Ramos (cell line): Measurements from ENCODE around the gene TRIM29.

Experiments
- in situ Hi-C: fragments of 300-500 bp; cut with MboI; formaldehyde crosslinking; loops from one replicate; pipeline ENCODE4 v1.14.3; 2022; ENCODE audit warnings: low sequenced_read_pairs; ENCODE audit not compliant: unreplicated experiment

TRIM29 gene

DNA sequence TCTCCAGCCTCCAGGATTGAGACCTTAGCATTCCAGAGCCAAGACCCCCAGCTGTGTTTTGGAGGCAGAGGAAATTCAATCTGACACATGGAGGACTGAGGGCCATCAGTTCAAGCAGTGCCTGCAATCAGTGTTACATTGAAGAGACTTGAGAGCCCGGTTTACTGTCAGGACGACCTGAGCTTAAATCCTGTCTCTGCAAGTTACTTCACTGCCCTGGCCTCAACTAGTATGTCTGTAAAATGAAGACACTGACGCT, 35.1 kb downstream of the TRIM29 start:
- in situ Hi-C loops = loop anchor here (10.0 kb wide), 1 partner anchor 468 kb away; no protein-coding TSS in a partner anchor

DNA sequence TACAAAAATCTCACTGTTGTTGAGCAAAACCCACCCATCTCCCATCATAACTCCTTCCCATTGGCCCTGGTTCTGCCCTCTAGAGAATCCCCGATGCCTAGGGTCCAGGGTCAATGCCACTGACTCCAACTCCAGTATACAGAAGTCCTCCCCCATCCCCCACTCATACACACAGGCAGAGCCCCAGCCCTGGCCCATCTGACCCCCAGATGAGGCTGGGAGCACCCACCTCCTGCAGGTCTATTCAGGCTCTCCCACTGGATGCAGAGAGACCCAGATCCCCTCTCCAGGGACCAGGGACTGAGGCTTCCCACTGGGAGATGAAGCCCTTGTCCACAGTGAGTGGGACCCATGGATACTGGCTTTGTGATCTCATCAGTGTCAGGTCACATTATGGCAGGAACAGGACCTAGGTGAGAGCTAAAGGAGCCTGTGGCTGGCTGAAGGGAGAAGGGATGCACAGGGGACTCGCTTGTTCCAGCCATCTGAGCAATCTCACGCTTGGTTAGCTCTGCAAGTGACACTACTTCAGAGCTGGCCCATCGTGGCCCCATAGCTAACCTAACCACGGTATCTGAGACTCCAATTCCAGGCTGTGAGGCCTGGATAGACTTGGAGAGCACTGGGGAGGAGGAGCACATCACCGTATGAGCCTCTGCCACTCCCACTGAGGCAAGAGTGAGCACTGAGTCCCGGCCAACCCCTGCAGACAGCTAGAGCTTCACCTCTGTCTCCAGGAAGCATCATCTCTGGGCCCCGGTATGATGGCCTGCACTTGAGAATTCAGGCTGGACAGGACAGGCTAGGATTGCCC, 35.7 kb downstream of the TRIM29 start:
- in situ Hi-C loops = loop anchor here (10.0 kb wide), 1 partner anchor 467 kb away; no protein-coding TSS in a partner anchor

DNA sequence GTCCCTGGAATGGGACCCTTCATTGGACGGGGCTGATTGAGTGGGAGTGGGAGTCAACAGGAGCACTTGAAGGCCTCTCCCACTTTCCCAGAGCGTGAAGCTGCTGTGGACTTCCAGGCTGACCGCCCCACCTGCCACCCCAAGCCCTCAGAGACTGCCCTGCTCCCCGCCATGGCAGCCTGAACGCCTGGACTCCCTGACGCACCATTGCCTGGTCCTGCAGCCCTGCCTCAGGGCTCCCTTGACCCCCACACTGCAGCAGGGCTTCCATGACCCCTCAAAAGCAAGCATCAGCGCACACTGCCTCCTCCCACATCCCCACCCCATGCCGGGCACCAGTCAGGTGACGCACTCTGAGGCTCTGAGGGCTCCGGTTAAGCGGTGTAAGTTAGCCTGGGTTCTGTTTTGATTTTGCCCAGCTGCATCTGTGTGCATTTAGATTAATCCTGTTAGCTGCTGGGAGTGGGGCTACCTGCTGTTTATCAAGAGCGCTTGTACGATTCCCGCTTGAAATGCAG, 39.4 kb downstream of the TRIM29 start:
- in situ Hi-C loops = loop anchor here (10.0 kb wide), 1 partner anchor 444 kb away; no protein-coding TSS in a partner anchor

DNA sequence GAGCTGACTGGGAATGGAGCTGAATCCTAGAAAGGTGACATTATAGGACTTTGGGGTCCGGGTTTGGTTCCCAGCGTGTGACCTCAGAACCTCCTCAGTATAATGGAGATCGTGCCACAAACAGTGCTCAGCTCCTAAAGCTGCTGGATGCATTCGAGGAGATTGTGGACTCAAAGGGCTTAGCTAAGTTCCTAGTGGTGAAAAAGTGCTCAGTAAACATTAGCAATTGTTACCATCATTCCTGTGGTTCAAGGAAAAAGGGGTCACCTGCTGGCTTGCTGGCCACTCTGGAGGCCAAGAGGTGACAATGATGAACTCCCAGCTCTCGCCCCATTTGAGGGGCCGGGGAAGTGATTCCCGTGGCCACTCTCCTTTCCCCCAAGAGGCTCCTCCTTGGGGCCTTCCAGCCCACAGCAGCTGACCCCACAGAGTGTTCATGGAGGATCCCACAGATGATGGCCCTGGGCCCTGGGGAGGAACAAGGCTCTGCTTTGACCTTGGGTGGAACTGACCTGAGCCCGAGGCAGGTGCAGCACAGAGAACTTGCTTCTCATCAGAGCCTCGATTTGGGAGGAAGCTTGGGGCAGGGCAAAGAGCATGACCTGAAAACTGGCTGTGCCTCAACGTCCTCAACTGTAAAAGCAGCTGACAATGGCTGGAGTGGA, 40.1 kb downstream of the TRIM29 start:
- in situ Hi-C loops = loop anchor here (10.0 kb wide), 1 partner anchor 443 kb away; no protein-coding TSS in a partner anchor

DNA sequence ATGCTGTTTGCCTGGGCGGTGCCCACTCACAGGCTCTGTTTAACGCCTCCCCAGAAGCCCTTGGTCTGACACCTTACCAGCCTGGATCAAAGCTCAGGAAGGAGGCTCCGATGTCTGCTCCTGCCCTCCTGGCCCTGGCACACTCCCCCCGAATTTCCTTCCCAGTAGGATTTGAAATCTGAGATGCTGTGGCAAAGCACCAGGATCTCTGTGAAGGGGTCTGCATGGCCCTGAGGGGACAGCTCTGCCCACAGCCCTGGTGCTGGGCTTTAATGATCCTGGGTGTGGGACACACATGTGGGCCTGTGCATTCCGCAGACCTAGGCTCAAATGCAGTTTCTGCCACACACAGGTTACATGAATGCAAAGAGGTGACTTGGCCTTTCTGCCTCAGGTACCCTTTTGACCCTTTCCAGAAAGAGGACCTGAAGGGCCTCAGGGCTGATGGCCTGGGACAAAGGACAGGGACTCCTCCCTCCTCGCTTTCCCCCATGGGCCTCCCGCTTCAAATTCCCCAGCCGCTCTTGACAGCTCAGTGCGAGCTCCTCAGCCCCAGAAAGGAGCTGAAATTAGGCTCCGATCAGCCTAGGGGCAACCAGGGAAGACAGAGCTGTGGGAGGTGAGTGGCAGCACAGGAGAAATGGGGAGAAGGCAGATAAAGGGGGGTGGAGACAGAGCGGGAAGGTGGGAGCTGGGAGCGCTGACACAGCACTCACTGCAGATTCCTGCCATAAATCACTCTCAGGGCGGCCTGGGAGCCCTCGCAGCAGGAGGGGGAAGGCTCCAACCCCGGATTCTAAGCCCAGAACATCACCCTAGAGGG, 41.3 kb downstream of the TRIM29 start:
- in situ Hi-C loops = loop anchor here (10.0 kb wide), 1 partner anchor 442 kb away; no protein-coding TSS in a partner anchor

DNA sequence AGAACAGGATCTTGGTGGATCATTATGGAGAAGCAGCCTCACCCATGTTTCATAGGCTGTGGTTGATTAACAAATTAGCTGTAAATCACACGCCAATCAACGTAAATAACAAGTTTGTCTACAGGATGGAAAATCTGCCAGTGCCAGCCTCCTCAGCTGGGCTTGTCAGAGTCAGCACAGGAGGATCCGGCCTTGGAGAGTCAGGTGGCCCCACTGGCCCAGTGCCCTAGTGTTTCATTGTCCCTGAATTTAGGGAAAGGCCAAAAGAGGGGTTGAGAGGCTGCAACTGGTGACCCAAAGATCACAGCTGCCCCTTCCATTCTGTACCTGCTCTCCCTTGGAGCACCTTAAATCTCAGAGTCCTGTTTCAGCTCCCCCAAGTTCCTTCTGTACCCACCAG, 42.4 kb downstream of the TRIM29 start:
- in situ Hi-C loops = loop anchor here (10.0 kb wide), 1 partner anchor 441 kb away; no protein-coding TSS in a partner anchor

DNA sequence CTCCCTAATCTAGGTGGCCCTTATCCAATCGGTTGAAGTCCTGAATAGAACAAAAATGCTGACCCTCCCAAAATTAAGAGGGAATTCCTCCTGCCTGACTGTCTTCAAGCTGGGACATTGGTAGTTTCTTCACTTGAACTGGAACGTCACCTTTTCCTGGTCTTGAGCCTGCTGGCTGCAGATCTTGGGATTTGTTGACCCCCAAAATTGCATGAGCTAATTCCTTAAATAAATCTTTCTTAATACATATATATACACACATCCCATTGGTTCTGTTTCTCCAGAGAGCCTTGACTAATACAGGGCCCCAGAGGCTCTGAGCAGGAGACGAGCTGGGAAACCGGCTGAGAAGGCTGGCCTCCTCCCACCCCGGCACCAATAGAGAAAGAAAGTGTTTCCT, 46.2 kb downstream of the TRIM29 start:
- in situ Hi-C loops = loop anchor here (10.0 kb wide), 1 partner anchor 437 kb away; no protein-coding TSS in a partner anchor

DNA sequence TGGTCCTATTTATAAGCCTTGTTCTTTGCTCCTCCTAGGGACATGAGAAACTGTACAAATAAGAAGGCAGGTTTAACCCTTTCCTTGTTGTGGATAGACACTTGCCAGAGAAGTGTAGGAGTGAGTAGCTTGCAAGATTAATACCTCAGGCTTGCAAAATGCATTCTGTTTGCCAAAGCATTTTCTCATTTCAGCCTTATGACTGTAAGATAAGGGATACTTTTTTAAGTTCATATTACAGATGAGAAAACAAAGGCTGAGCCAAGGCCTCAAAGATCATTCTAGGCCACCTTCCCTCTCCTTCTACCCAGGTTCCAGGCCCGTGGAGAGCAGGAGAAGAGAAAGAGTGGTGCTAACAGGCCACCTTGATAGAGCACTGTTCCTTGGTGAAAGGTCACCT, 46.8 kb downstream of the TRIM29 start:
- in situ Hi-C loops = loop anchor here (10.0 kb wide), 1 partner anchor 436 kb away; no protein-coding TSS in a partner anchor

DNA sequence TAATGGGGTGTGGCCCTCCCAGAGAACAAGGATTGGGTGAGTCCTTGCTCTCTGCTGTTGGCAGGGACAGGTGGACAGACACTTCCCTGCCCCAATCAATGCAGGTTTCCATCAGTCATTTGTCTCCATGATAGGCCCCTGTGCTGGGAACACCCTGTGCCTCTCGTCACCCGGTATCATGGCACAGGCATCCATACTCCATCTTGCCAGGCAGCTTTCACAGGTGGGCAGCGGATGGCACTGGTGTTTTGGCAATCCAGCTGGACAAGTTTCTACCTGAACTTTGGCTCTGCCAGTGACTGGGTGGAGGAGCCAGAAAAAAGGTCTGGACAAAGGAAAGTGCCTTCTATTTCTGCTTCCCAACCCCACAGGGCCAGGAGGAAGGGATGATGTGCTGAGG, 47.5 kb downstream of the TRIM29 start:
- in situ Hi-C loops = loop anchor here (10.0 kb wide), 1 partner anchor 436 kb away; no protein-coding TSS in a partner anchor

DNA sequence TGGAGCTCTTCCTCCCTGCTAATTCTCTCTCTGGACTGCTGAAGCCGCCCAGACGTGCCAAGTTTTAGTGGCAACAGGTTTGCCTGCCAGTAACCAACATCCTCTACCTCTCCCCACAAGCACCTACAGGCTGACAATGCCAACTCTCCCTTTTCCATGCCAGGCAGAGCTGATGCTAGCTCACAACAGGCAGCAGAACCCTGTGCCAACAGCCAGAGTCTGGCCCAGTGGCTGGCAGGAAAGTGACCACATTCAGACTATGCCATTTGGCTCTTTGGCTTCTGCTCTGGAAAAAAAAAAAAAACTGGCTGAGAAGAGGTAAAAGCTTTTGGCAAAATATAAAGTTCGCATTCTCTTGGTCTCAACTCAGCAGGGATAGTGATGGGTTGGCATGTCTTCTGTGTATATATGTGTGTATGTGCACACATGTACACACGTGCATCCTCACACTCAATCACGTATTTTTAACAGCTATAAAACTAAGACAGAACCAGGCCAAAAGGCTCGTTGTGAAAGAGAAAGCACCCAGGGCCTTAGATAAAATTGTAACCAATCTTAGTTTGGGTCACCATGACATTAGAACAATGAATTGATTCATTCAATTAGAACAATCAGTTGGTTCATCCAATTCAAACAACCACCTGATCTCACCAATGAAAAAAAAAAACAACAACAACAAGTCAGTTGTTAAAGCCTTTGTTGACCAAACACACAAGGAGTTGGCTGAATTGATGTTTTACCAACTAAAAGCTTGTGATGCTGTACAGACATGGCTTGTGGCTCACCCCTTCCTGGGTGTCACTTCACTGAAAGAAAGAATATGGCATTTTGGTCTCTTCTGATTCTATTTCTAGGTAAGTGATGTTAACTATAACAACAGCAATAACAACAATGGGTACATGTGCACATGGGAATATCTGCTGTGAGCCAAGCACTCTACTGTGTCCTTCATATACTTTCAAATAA, 48.6 kb downstream of the TRIM29 start:
- in situ Hi-C loops = loop anchor here (10.0 kb wide), 1 partner anchor 435 kb away; no protein-coding TSS in a partner anchor

DNA sequence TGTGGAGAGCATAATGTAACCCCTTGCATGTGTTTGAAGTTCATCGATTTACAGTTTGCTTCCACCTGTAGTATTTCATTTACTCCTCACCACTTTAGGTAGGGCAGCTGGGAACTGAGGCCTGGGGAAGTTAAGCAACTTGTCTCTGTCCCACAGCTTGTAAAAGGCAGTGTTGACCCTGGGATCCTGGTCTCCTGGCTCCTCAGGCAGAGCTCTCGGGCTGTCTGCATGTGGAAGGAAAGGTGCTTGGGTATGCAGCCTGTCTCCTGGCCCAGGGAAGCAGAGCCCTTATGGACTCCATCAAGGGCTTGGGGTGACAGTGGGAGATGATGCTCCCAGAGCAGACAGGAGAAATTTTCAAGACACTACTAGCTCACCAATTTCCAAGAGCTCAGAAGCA, 49.9 kb downstream of the TRIM29 start:
- in situ Hi-C loops = no loop called here

DNA sequence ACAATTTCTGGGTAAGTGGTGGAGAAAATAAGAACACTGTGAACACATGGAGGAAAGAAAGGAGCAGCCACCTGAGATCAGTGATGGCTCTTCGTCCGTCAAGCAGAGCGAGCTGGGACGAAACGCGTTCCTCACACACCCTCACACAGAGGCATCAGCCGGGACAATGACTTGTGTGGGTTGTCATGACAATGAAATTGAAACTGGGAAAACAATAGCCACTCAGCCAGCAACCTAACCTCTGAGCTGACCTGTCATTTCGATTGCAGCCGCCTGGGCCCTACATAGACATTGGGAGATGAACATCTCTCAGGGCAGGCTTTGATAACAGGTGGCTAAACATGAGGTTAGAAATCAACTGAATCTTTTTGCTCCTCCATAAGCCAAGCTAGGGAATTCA, 51.3 kb downstream of the TRIM29 start:
- in situ Hi-C loops = no loop called here

DNA sequence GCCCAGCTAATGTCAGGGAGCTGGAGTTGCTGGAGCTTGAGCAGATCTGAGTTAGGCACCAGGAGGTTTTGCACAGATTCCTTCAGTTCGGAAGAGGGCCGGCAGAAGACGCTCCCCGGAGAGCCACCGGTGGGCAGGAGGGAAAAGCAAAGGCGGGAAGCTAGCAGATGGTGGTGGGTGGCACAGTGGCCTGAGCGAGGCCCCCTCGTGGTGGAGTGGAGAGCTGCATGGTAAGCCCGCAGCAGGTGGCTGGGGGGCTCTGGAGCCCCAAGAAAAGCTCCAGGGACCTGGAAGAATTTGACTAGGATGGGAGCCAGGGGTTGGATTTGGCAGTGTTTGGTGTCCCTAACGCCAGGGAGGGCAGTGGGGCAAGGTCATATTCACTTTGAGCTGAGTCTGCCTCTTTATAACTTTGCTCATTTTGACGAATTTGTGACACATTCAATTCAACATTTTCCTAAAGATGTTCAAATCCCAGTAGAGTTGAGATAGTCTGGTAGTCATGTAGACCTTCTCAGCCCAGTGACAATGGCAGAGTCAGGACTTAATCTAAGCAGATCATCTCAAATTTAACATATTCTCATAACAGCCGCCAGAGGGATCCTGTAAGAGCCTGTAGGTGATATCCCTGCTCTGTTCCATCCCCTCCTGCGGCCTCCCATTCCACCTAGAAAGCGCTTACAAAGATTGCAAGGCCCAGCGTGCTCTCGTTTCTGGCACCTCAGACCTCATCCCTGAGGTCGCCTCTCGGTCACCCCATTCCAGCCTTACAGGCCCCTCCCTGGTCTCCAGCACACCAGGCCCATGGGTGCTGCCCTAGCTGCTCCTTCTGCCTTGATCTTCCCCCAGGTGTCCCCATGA, 57.9 kb downstream of the TRIM29 start:
- in situ Hi-C loops = no loop called here

DNA sequence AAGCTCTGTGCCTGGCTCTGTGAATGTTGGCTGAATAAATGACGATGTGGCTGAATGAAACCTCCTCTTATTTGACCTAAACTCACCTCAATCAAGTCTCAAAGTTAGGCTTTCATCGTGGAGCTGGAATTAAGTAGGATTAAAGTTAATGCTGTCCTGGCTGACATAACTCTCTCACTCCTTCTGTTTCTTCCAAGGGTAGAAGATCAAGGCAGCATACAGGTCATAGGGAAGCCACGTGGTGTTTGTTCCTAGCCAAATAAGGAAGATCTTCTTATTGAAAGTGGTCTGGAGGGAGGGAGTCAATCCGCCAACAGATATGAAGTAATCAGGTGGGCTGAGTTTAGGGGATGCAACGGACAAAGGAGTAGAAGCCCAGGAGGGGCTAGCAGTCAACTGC, 59.5 kb downstream of the TRIM29 start:
- in situ Hi-C loops = no loop called here

DNA sequence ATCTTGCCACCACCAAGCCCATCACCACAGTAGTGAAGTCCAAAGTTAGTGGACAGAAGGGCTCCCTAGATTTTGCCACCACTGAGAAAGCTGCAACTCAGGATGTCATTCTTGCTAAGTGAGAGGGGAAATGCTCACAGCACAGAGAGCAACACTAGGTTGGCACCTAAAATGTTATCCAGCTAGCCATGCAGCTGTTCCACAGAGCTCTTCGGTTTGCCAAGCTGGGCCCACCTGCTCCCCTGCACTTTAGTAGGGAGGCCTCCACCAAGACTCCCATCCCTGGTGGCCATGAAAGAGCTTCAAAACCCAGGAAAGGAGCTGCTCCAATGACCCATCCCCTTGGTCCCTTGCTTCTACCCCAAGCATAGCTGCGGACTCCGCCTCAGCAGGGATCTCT, 63.8 kb downstream of the TRIM29 start:
- in situ Hi-C loops = no loop called here

DNA sequence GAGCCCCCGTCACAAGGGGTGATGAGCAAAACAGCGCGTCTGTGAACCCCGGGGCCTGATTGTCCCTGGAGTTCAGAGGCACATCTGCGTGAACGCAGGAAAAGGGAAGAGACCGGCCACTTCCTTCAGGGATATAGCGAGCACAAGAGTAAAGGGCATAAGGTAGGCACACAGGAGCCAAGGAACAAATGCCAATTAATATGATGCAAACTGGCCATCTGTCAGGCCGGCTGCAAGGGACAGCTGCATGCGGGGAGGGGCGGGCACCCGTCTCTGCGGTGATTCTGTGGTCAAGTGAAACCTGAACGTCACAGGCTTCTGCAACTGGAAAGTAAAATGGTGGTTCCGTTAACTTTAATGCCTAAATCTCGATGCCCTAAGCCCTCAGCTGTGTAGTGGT, 64.7 kb downstream of the TRIM29 start:
- in situ Hi-C loops = no loop called here

DNA sequence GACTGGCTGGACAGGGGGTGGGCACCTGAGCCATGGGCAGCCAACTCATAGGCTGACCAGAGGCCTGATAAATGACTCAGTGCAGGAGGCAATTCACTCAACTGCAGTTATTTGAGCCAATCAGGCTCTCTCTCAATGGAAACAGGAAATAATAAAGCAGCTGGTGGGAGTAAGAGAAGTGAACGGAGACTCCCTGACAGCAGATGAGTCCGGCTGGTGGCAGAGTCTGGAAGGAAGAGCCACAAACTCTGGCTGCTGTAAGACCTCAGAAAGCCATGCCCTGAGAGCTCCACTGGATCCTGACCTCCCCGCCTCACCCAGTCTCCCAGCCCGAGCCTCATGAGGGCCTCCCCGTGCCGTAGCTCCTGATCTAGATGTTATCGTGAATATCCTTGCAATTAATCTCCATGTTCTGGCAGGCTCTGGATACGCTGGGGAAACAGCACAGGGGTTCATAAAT, 69.8 kb downstream of the TRIM29 start:
- in situ Hi-C loops = no loop called here

DNA sequence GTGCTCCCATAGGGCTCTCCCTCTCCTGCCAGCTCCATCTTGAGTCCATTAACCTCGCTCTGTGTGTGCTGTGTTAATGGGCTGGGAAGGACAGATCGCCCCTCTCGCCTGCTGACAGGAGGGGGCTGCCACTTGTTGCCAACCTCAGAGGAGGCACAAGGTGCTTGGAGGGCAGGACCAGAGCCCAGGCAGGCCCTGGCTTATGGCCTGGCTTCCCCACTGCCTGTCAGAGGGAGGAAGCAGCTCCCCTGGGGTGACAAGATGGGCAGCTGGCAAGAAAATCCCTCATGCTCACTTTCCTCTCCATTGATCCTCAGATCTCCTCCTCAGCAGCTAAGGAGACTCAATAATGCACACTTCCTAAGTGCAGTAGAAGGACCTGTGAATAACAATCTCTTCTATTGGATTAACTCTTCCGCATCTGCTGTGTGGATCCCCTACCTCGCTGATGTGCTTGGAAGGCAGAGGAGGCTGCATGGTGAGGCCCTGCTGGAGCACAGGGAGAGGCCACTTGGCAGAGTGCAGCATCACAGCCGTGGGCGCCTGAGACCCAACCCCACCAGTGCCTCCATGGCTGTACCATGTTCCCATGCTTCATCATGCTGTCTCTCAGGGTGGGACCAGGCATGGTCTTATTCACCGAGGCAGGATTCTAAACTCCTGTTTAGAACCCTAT, 70.3 kb downstream of the TRIM29 start:
- in situ Hi-C loops = no loop called here
